Liver (tissue), 9 donors: ENCODE results near the gene CEND1. TPM values are rescaled to one million over a fixed set of nuclear protein-coding genes. Genes with fewer than 3 reads are reported as not detected.

Experiments used
- DNase-seq: peaks from one replicate; pipeline ENCODE4 v3.0.0-alpha.2; 2017; ENCODE audit warnings: low spot score
- H3K27ac ChIP-seq, 2 donors: one replicate each; pipeline ENCODE4 v1.7.0; 2013; ENCODE audit warnings: inconsistent platforms in 2 of 2, low read length in 2 of 2, control low read depth in 1 of 2, low read depth in 1 of 2, mild to moderate bottlenecking in 1 of 2
- H3K27me3 ChIP-seq, 4 donors: one replicate each; pipeline versions ENCODE4 v1.6.1 to v1.7.0; 2013; ENCODE audit warnings: low read length in 3 of 4, inconsistent platforms in 1 of 4, mild to moderate bottlenecking in 1 of 4, moderate library complexity in 1 of 4; ENCODE audit not compliant: control insufficient read depth in 4 of 4, insufficient read depth in 4 of 4
- H3K36me3 ChIP-seq, 4 donors: one replicate each; pipeline versions ENCODE4 v1.6.1 to v1.7.0; 2013; ENCODE audit warnings: low read length in 3 of 4, mild to moderate bottlenecking in 3 of 4, low read depth in 1 of 4, moderate library complexity in 1 of 4; ENCODE audit not compliant: control insufficient read depth in 4 of 4, insufficient read depth in 3 of 4
- H3K4me1 ChIP-seq, 4 donors: one replicate each; pipeline versions ENCODE4 v1.6.1 to v1.7.0; 2013; ENCODE audit warnings: low read length in 3 of 4, mild to moderate bottlenecking in 3 of 4, moderate library complexity in 1 of 4; ENCODE audit not compliant: control insufficient read depth in 4 of 4, insufficient read depth in 4 of 4
- H3K4me3 ChIP-seq, 3 donors: one replicate each; pipeline versions ENCODE4 v1.6.1 to v1.7.0; 2013; ENCODE audit warnings: low read length in 3 of 3, control low read depth in 1 of 3, low read depth in 1 of 3, mild to moderate bottlenecking in 1 of 3
- H3K9ac ChIP-seq, 2 donors: one replicate each; pipeline ENCODE4 v1.7.0; 2013; ENCODE audit warnings: low read length in 2 of 2, mild to moderate bottlenecking in 2 of 2, moderate library complexity in 2 of 2, control low read depth in 1 of 2, low read depth in 1 of 2
- H3K9me3 ChIP-seq, 4 donors: one replicate each; pipeline versions ENCODE4 v1.6.1 to v1.7.0; 2013; ENCODE audit warnings: low read length in 3 of 4; ENCODE audit not compliant: control insufficient read depth in 4 of 4
- ATF3 ChIP-seq: IDR thresholded peaks from 2 replicates; pipeline ENCODE4 v1.6.1; 2016; ENCODE audit warnings: antibody characterized with exemption
- CTCF ChIP-seq: fragments of 150-350 bp; IDR thresholded peaks from 2 replicates; pipeline ENCODE4 v1.5.1; 2017; ENCODE audit warnings: improper control_type of control experiment, low read depth, low read length; ENCODE audit not compliant: missing input control
- EGR1 ChIP-seq, 2 donors: IDR thresholded peaks; 2 replicates each; pipeline ENCODE4 v1.6.1; 2016 to 2018; ENCODE audit warnings: antibody characterized with exemption in 2 of 2, low read depth in 2 of 2
- FOXA1 ChIP-seq: IDR thresholded peaks from 2 replicates; pipeline ENCODE4 v1.6.1; 2016; ENCODE audit warnings: antibody characterized with exemption
- FOXA2 ChIP-seq: IDR thresholded peaks from 2 replicates; pipeline ENCODE4 v1.6.1; 2016; ENCODE audit warnings: antibody characterized with exemption
- GABPA ChIP-seq, 2 donors: IDR thresholded peaks in 1 of 2; conservative IDR thresholded peaks in 1 of 2; 2 replicates each; pipeline ENCODE4 v1.6.1; 2016; ENCODE audit warnings: antibody characterized with exemption in 2 of 2, mild to moderate bottlenecking in 1 of 2, moderate library complexity in 1 of 2
- HNF4A ChIP-seq, 2 donors: conservative IDR thresholded peaks; 2 replicates each; pipeline ENCODE4 v1.6.1; 2016; ENCODE audit warnings: antibody characterized with exemption in 2 of 2, mild to moderate bottlenecking in 2 of 2
- JUND ChIP-seq, 2 donors: IDR thresholded peaks; 2 replicates each; pipeline ENCODE4 v1.6.1; 2016; ENCODE audit warnings: antibody characterized with exemption in 2 of 2
- MAX ChIP-seq: IDR thresholded peaks from 2 replicates; pipeline ENCODE4 v1.6.1; 2016; ENCODE audit warnings: antibody characterized with exemption
- RAD21 ChIP-seq, 2 donors: IDR thresholded peaks; 2 replicates each; pipeline ENCODE4 v1.6.1; 2016; ENCODE audit warnings: antibody characterized with exemption in 2 of 2, mild to moderate bottlenecking in 2 of 2
- REST ChIP-seq: IDR thresholded peaks from 2 replicates; pipeline ENCODE4 v1.6.1; 2016; ENCODE audit warnings: antibody characterized with exemption, mild to moderate bottlenecking
- SP1 ChIP-seq: IDR thresholded peaks from 2 replicates; pipeline ENCODE4 v1.6.1; 2018; ENCODE audit warnings: antibody characterized with exemption, mild to moderate bottlenecking
- TAF1 ChIP-seq: conservative IDR thresholded peaks from 2 replicates; pipeline ENCODE4 v1.6.1; 2016; ENCODE audit warnings: antibody characterized with exemption, mild to moderate bottlenecking
- YY1 ChIP-seq: IDR thresholded peaks from 2 replicates; pipeline ENCODE4 v1.6.1; 2016; ENCODE audit warnings: antibody characterized with exemption, mild to moderate bottlenecking
- WGBS: extraction: QIAGEN DNeasy Blood & Tissue Kit; methylation state at CpG from one replicate; pipeline ENCODE4 v1.1.7; 2013; 5-methylcytosine and 5-hydroxymethylcytosine counted together
- polyA plus RNA-seq, 2 donors: library from polyadenylated mRNA; stranded (reverse) in 1 of 2; unstranded in 1 of 2; fragments of 200-250 nt in 1 of 2; fragments of >200 nt in 1 of 2; fragmentation: Nextera tagmentation in 1 of 2; extraction: Ambion mirVana in 1 of 2; gene quantifications; one replicate each; pipeline versions ENCODE4 v1.2.1 to v1.2.3, GENCODE V29; 2013 to 2015
- total RNA-seq, 2 donors: library from RNA; depleted of rRNA; stranded (reverse); fragments of >200 nt; gene quantifications; one replicate each; pipeline ENCODE4 v1.2.3, GENCODE V29; 2014
- TF ChIP-seq, protein P1 (sequence below): IDR thresholded peaks from 2 replicates; pipeline ENCODE4 v1.6.1; 2016; ENCODE audit warnings: antibody characterized with exemption
- donor health status: healthy.
- donor health status: healthy.
- donor health status: healthy.
- donor health status: healthy.
- donor health status: healthy.

Gene CEND1
- total and polyA plus RNA-seq, 4 donors = not detected

GRCh38 chr11:746289-747157 is 43.4 kb downstream of the CEND1 start:
- Histone ChIP-seq H3K36me3 (no peaks in the 10 kb centered on the region), H3K27ac (peak overlapping the region; percentile 56 to 72), H3K4me3 (peak overlapping the region in 2 of 3 donors; percentile 73 to 99), H3K9ac (peak overlapping the region in 1 of 2 donors; percentile 61), H3K4me1 (peaks cover 7 to 31% (median 23%) of the 10 kb centered on the region in 4 donors), H3K27me3 (no peaks in the 10 kb centered on the region), H3K9me3 (no peaks in the 10 kb centered on the region)
- no peak for TF ChIP-seq RAD21 (IDR thresholded peaks at IDR 0.05)
- TF ChIP-seq REST = no peak
- TF ChIP-seq EGR1 (IDR thresholded peaks at IDR 0.05; ENCODE audit: low read depth in 2 of 2) = no peak
- TF ChIP-seq JUND (IDR thresholded peaks at IDR 0.05) = no peak
- TF ChIP-seq MAX = no peak
- no peak for TF ChIP-seq HNF4A (conservative IDR thresholded peaks at IDR 0.05)
- no peak for TF ChIP-seq SP1
- TF ChIP-seq TAF1 = no peak
- TF ChIP-seq, protein P1, sequence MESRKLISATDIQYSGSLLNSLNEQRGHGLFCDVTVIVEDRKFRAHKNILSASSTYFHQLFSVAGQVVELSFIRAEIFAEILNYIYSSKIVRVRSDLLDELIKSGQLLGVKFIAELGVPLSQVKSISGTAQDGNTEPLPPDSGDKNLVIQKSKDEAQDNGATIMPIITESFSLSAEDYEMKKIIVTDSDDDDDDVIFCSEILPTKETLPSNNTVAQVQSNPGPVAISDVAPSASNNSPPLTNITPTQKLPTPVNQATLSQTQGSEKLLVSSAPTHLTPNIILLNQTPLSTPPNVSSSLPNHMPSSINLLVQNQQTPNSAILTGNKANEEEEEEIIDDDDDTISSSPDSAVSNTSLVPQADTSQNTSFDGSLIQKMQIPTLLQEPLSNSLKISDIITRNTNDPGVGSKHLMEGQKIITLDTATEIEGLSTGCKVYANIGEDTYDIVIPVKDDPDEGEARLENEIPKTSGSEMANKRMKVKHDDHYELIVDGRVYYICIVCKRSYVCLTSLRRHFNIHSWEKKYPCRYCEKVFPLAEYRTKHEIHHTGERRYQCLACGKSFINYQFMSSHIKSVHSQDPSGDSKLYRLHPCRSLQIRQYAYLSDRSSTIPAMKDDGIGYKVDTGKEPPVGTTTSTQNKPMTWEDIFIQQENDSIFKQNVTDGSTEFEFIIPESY = no peak
- TF ChIP-seq FOXA1 = no peak
- TF ChIP-seq GABPA (IDR thresholded peaks at IDR 0.05 in 1 of 2, conservative IDR thresholded peaks at IDR 0.05 in 1 of 2) = no peak
- no peak for TF ChIP-seq FOXA2
- TF ChIP-seq CTCF = no peak
- no peak for TF ChIP-seq ATF3
- TF ChIP-seq YY1 = no peak
- 27% methylated on average over 46 of the region's 46 CpGs for WGBS
- DNase-seq = no peak
